Measurements from ENCODE around the gene GAS2. TPM values are rescaled to one million over a fixed set of nuclear protein-coding genes. Genes with fewer than 3 reads are reported as not detected.

Gene GAS2
- total RNA-seq = 1.9 and 2.4 TPM in 2 replicates

GRCh38 chr11:22666325-22666687 is at the start of gene GAS2:
Gene GAS2, plus strand, starts transcription at chr11:22666611. Its CDS starts 8,259 bp downstream, at chr11:22674870.

DNA sequence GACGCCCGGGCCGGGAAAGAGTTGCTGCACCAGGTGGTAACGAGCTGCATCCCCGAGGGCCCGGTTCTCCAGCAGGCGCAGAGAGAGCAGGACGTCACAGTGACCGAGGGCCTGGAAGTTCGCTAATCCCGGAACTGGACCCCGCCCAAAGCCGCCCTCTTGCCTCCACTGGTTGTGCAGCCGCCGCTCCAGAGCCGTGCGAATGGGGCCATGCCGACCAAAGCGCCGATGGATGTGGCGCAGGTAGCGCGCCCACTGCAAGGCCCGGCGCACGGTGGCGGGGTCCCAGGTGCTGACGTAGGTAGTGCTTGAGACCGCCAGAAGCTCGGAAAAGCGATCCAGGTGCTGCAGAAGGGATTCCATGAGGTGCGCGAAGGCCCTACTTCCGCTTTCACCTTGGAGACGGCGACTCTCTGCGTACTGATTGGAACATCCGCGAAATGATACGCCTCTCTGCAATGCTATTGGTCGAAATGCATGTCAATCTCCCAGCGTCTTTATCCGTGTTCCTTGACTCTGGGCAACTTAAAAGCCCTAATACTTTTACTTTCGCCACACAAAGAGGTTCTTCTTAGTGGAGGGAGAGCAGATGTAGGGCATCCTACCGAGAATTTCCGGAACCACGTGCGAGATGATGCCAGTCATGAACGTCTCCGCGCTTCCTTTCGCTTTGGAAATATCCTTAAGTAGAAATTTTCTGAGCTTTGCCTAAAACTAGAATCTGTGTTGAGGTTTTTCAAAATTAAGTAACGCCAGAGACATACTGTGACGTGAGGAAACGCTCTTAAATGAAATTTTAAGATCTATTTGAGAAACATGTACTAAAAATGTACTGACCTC is 40.7 kb upstream of the GAS2 start, which contains the start of gene FANCF:
Gene FANCF, minus strand, starts transcription at position 376 of the 840 bp plus-strand sequence. Its CDS starts 13 bp downstream, at position 363.

DNA sequence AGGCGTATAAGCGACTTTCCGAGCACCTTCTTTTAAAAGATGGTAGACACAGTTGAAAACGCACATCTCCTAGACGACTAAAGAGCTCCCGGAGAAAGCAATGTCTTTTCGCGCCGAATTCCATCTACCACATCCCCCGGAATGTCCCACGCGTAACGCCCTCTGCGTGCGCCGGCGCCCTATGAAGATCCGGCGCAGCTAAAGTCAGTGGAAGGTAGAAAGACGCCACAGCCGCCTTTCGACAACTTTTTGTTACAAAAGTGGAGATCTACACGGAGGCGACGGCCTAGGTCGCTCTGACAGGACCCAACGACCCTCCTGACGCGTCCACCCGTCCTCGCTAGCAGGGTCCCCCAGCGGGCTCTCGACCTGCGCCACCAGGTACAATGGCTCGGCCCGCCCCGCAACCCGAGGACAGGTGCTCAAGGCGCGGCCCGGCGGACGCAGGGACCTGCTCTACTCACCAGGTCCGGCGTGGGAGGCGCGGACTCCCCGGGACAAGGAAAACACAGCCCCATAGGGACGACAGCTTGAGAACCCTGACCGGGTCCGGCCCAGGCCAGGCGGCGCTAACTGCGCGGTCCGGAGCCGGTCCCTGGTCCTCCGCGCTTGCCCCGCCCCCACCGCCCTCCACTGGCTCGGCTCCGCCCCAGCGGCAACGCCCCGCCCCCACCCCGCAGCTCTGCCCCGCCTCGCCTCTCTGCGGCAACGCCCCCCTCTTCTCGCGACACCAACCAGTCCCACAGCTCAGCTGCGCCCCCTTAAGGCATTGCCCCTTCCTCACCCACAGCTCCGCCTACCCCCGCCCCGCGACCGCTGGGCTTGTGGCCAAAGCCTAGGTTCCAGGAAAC is 163.0 kb downstream of the GAS2 start, which contains the start of gene SVIP:
Gene SVIP, minus strand, starts transcription at position 571 of the 851 bp plus-strand sequence. Its CDS starts 53 bp downstream, at position 518.

GRCh38 chr11:22860241-22860640 is 193.8 kb downstream of the GAS2 start, which contains the start of gene CCDC179:
Gene CCDC179, minus strand, starts transcription at chr11:22860474. Its CDS starts 53 bp downstream, at chr11:22860421.

Other genes starting within 250 kb of the GAS2 start
- 8.8 and 16.4 TPM in 2 replicates for gene FANCF, start 40.8 kb upstream of the GAS2 start, total RNA-seq
- 3.3 and 4.6 TPM in 2 replicates for gene SVIP, start 163.2 kb downstream of the GAS2 start, total RNA-seq
- not detected in 2 replicates for gene CCDC179, start 193.9 kb downstream of the GAS2 start, total RNA-seq